Kidney (tissue), 14 donors: ENCODE results near the gene TNS3. TPM values are rescaled to one million over a fixed set of nuclear protein-coding genes. Genes with fewer than 3 reads are reported as not detected.
"Not testable (repeated sequence)": the region's sequence is repeated elsewhere in the genome, so short reads cannot be mapped to it uniquely, and the experiment has no call there.

Experiments
- DNase-seq, 5 donors: peaks; one replicate each; pipeline ENCODE4 v3.0.0-alpha.2; 2013 to 2020
- FAIRE-seq: peaks from 2 replicates; lab custom pipeline; 2012; peaks lifted over from hg19 to GRCh38; lab: Jason Lieb, UNC
- H3K27ac ChIP-seq, 2 donors: one replicate each; pipeline ENCODE4 v1.7.0; 2013; ENCODE audit warnings: low read depth in 2 of 2, low read length in 2 of 2, inconsistent platforms in 1 of 2
- H3K27me3 ChIP-seq: one replicate; pipeline ENCODE4 v1.7.1; 2013; ENCODE audit warnings: low read length, inconsistent platforms; ENCODE audit not compliant: control insufficient read depth, insufficient read depth
- H3K36me3 ChIP-seq, 3 donors: one replicate each; pipeline versions ENCODE4 v1.7.0 to v1.7.1; 2013; ENCODE audit warnings: low read length in 3 of 3, control low read depth in 1 of 3, inconsistent platforms in 1 of 3; ENCODE audit not compliant: insufficient read depth in 3 of 3, control insufficient read depth in 2 of 3
- H3K4me1 ChIP-seq, 3 donors: one replicate each; pipeline versions ENCODE4 v1.7.0 to v1.7.1; 2013; ENCODE audit warnings: low read length in 3 of 3, inconsistent platforms in 1 of 3, low read depth in 1 of 3; ENCODE audit not compliant: control insufficient read depth in 2 of 3, insufficient read depth in 2 of 3
- H3K4me3 ChIP-seq, 3 donors: one replicate each; pipeline versions ENCODE4 v1.7.0 to v1.8.1; 2013; ENCODE audit warnings: low read length in 3 of 3, control low read depth in 1 of 3, inconsistent platforms in 1 of 3
- H3K9ac ChIP-seq, 3 donors: one replicate each; pipeline versions ENCODE4 v1.7.0 to v1.7.1; 2013; ENCODE audit warnings: low read length in 3 of 3, control low read depth in 1 of 3, inconsistent platforms in 1 of 3
- H3K9me3 ChIP-seq, 3 donors: one replicate each; pipeline versions ENCODE4 v1.7.0 to v1.7.1; 2013; ENCODE audit warnings: low read length in 3 of 3, control low read depth in 1 of 3, inconsistent platforms in 1 of 3; ENCODE audit not compliant: control insufficient read depth in 2 of 3, insufficient read depth in 1 of 3
- CTCF ChIP-seq: IDR thresholded peaks from 3 replicates; pipeline ENCODE4 v1.5.1; 2012; ENCODE audit warnings: mild to moderate bottlenecking, moderate library complexity, borderline replicate concordance; ENCODE audit not compliant: insufficient read depth; ENCODE audit errors: extremely low read depth
- intact Hi-C: fragments of 100-400 bp; cut with DNase I; formaldehyde crosslinking; loops from one replicate; pipeline ENCODE4 v1.11.1; 2022
- polyA plus RNA-seq: library from polyadenylated mRNA; stranded (reverse); fragments of 350-450 nt; fragmentation: Illumina TruSeq; extraction: RNeasy Lipid Tissue Mini Kit (QIAGEN cat#74804); gene quantifications from one replicate; pipeline ENCODE4 v1.2.3, GENCODE V29; 2014; ENCODE audit warnings: low read depth, low replicate concordance; ENCODE audit not compliant: insufficient read depth
- total RNA-seq: library from RNA; stranded (reverse); fragmentation: NEBNext Ultra II Directional; extraction: Animal tissue kit (Norgen Biotek cat#: 25700); gene quantifications from one replicate; pipeline ENCODE4 v1.2.1, GENCODE V29; 2021
- donor health status: control.
- donor health status: control.
- donor health status: control.
- donor health status: control.
- donor health status: control.
- donor health status: DM: yes; HTN: yes; CAD: no.
- donor health status: Normal renal cell carcinoma (clear cell type).

Gene TNS3
- total and polyA plus RNA-seq, 2 donors from 2014 or later: 38.4 to 198 TPM

- H3K27ac ChIP-seq: no peak overlapping the region
- peaks cover 0 to 5% (median 4%) of the 10 kb centered on the region in 3 donors for H3K36me3 ChIP-seq
- H3K27me3 ChIP-seq: no peaks in the 10 kb centered on the region
- FAIRE-seq (no peak), DNase-seq (no peak)
- TF ChIP-seq CTCF: no peak
- intact Hi-C loops: no loop called here
- no peak overlapping the region for H3K4me3 ChIP-seq
- H3K9me3 ChIP-seq: no peaks in the 10 kb centered on the region
- H3K9ac ChIP-seq: no peak overlapping the region
- H3K4me1 ChIP-seq: peaks cover 0 to 6% (median 5%) of the 10 kb centered on the region in 3 donors
These were observed 319.0 kb downstream of the TNS3 start for GRCh38 chr7:47262881-47263280.

- H3K27me3 ChIP-seq, DNase-seq, H3K9ac ChIP-seq, H3K27ac ChIP-seq, FAIRE-seq, H3K9me3 ChIP-seq, H3K4me1 ChIP-seq, H3K4me3 ChIP-seq, intact Hi-C loops, H3K36me3 ChIP-seq: not testable (repeated sequence)
These were observed 319.8 kb downstream of the TNS3 start for GRCh38 chr7:47262160-47262559.

GRCh38 chr7:47260270-47260669 lies 321.6 kb downstream of the TNS3 start:
- no peaks in the 10 kb centered on the region for H3K4me1 ChIP-seq
- H3K9me3 ChIP-seq: no peaks in the 10 kb centered on the region
- no peak for TF ChIP-seq CTCF
- no peak overlapping the region for H3K27ac ChIP-seq
- FAIRE-seq: no peak
- no peak for DNase-seq
- no peak overlapping the region for H3K4me3 ChIP-seq
- intact Hi-C loops: no loop called here
- no peak overlapping the region for H3K9ac ChIP-seq
- no peaks in the 10 kb centered on the region for H3K27me3 ChIP-seq
- H3K36me3 ChIP-seq: peaks cover 0 to 5% (median 4%) of the 10 kb centered on the region in 3 donors

- intact Hi-C loops: no loop called here
- H3K36me3 ChIP-seq: peaks cover 0 to 5% (median 4%) of the 10 kb centered on the region in 3 donors
- H3K9me3 ChIP-seq: no peaks in the 10 kb centered on the region
- no peak for TF ChIP-seq CTCF
- H3K9ac ChIP-seq: no peak overlapping the region
- H3K4me3 ChIP-seq: no peak overlapping the region
- FAIRE-seq (no peak), DNase-seq (no peak)
- H3K27me3 ChIP-seq: no peaks in the 10 kb centered on the region
- no peak overlapping the region for H3K27ac ChIP-seq
- peaks cover 0 to 5% (median 2%) of the 10 kb centered on the region in 3 donors for H3K4me1 ChIP-seq
These were observed 322.2 kb downstream of the TNS3 start for GRCh38 chr7:47259682-47260081.
